Muscle of back (tissue), 11 donors: Measurements from ENCODE around the gene FILIP1. TPM values are rescaled to one million over a fixed set of nuclear protein-coding genes. Genes with fewer than 3 reads are reported as not detected.

Experiments
- DNase-seq, 3 donors: peaks; one replicate each; pipeline versions ENCODE4 v3.0.0 to v3.0.0-alpha.2; 2013
- polyA plus RNA-seq, 10 donors: library from polyadenylated mRNA; unstranded; fragments of 120-200 nt; gene quantifications; one replicate each; pipeline ENCODE4 v1.2.1, GENCODE V29; 2013; ENCODE audit not compliant: insufficient read length in 10 of 10

The FILIP1 gene
- polyA plus RNA-seq, 10 donors = 25.2 to 64.5 (median 47.6) TPM

DNA sequence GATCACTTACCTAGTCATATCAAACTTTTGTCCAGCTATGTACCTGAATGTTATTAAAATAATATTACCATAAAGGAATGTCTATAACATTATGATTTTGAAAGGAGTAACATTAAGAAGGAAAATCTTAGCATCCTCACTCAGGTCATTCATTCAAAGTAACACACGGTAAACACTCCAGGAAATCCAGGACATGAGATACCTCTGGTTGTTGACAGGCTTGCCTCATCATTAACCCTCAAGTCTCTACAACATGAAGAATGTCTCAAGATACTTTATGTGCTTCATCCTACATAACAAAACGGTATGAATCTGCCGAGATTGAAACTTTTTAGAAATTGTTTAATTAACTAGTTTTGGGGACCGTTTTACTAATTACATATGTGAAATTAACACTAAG lies 690 bp upstream of the FILIP1 start:
- DNase-seq = no peak

- DNase-seq = peak in 1 of 3 donors; percentile 56
Observed at GRCh38 chr6:75492386-75493153, 1.0 kb downstream of the FILIP1 start.

- DNase-seq = peak in 1 of 3 donors; percentile 45
Observed at GRCh38 chr6:75491291-75491690, 2.3 kb downstream of the FILIP1 start.

DNA sequence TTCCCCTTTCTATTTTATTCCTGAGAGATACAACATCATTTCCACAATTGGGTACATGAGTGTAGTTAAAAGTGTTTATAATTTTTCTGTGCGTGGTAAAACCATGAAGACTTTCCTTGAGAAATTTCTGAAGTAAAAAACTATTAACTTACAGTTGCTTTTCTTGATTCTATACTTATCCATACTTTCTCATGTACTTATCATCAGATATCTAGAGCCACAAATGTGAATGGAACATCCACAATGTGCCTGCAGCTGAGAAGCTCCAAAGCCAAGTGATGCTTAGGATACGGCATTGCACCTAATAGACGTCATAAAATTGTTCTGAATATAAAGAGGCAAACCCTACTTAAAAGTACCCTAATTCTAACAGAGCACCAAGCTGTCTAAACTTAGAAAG lies 2.9 kb downstream of the FILIP1 start:
- DNase-seq = peak in 1 of 3 donors; percentile 30

- peak in 1 of 3 donors; percentile 51 for DNase-seq
Observed at GRCh38 chr6:75489025-75489424, 4.6 kb downstream of the FILIP1 start.

DNA sequence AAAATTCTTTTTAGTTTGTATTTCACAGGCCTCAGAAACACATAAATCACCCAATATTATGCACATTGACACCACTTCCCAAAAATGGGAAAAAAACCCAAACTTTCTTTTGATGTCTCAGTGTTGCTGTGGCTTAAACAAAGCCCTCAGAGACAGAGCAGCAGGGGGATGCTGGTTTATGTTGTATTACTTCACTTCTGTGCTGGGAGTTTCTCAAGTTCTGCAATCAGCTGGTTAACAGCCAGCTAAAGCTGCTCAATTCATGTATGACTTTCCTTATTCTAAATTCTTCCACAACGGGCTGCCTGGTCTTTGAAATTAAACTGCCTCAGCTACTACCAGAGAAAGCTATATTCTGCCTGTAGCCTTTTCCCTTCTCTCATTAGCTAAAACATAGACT lies 5.6 kb downstream of the FILIP1 start:
- DNase-seq = peak in 1 of 3 donors; percentile 80

DNA sequence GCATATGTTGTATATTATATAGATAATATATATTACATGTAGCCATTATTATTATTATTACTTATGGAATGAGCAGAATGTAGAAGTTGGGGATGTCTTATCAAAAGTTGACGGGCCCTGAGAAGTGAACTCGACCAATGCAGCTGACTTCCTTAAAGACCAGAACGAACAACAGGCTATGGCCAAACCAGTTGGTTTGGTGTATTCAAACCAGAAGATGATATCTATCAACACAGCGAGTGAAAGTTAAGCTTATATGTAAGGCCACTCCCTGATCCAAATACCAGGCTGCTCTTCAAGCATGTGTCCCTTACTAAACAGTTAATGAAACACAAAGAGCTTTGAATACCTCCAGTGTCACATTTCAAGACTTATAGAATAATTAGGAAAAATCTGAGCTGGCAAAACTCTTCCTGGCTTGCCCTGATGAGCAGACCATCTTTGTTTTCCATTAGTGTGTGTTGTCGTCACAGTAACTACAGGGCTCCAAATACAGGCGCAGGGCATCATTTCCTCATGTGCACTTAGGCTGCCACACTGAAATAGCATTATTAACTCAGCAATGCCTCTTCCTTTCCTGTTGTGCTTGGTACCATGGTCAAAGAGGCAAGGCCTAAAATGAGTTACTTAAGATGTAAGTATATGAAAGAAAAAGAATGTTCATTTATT lies 6.6 kb downstream of the FILIP1 start:
- peak in 1 of 3 donors; percentile 38 for DNase-seq

DNA sequence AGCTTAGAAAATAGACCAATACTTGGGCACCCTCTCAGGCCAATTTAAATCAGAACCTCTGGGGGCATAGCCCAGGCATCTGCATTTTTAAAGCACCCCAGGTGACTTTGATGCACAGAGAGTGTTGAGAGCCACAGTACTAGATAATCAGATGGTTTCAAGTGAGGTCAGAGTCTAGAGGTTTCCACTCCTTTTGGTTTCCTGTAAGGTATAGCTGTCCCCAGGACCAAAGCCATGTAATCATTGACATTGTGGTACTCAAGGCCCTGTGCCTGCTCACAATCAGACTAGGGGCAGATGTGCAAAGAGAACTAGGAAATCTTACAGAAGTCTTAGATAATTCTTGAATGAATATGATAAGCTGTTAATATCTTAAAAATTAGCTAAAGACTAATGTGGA lies 9.1 kb downstream of the FILIP1 start:
- DNase-seq = no peak

DNA sequence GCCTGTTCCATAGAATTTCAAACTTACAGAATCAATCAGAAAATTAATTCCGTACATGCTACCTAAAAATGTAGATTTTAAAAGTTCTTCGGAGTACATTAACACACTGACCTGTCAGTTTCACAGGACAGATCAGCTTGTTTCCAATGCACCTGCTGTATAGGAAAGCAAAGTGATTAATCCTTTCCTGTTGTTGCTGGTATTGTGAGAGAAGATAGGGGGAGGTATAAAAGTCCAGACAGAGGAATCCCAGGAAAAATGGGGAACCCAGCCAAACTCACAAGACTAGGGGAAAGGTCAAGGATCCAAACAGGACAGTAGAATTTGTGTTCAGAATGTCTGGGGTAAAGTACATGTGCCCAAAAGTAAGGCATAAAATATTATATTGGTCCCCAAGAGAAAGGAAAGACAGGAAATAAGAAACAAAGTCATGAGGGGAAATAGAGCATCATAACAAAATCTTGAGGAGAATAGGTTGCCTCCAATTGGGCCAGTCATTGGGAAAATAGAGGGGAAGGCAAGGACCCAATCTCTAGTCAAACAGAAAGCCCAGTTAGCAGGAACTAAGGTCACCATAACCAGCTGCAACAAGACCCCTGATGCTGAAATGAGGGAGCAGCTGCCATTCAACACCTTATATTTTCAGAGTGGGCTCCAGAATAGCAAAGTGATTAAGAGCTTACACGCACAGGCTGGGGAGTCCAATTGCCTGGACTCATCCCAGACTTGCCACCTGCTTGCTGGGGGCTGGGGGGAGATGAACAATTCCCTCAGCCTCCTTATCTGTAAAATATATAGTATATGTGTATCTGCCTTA lies 10.3 kb downstream of the FILIP1 start:
- no peak for DNase-seq

DNA sequence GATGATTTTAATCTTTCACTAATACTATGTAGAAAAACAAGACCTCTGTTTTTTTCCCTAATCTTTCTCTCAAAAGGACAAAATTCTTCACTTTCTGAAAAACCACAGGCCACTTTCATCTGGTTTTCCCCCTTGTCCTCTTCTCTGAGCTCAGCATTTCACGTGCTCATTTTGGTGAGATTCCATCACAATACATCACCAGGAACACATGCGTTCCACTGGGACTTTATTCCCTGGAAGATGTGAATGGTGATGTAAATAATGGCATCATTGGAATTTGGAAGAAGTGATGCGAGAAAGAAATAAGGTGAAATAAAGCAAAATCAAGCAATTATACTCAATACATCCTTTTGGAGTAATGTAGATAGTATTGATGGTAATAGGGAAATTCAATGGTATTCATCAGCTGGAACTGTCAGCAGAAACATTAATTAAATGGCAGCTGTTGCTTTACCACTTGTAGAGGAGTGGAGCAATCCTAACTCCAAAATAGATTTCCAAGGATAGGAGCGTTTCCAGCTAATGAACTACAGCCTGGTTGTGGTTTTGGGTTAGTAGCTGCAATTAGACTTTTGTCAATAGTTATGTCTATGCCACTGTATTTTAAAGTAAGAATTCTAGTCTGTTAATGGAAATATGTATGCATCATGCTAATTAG lies 11.5 kb downstream of the FILIP1 start:
- peak; percentile 74 to 84 (median 75) for DNase-seq

- no peak for DNase-seq
Observed at GRCh38 chr6:75481394-75481793, 12.2 kb downstream of the FILIP1 start.

DNA sequence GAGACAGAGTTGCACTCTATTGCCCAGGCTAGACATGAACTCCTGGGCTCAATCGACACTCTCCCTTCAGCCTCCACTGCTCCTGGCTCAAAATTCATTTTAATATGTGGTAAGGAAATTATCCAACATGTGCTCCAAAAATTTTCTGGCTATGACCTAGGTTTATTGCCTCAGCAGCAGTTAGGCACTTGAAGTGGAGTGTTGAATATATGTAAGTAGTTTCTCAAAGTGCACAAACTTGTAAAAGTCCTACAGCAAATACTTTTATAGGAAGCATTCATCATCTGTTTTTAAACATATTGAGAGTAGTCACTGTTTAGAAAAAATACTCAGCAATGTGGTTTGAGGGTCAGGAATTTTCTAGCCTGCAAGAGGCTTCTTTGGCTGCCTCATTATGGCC lies 13.2 kb downstream of the FILIP1 start:
- no peak for DNase-seq

GRCh38 chr6:75479712-75480111 lies 13.9 kb downstream of the FILIP1 start:
- DNase-seq = no peak

DNA sequence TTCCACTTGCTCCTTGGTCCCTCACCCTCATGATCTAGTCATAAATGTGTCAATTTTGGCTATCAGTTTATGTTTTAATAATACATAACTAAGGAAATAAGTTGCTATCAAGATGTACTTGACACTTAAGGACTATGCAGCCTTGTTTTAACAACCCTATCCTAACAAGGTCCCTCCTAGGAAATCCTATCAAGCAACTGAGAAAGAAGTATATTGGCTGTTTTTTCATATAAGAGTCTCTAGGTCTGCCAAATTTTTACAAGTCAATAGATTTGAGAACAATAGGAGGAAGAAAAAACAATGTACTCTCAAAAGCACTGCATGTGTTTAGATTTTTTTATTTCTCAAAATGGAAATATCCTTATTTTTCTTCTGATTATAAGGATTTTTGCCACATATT lies 14.7 kb downstream of the FILIP1 start:
- DNase-seq = no peak

DNA sequence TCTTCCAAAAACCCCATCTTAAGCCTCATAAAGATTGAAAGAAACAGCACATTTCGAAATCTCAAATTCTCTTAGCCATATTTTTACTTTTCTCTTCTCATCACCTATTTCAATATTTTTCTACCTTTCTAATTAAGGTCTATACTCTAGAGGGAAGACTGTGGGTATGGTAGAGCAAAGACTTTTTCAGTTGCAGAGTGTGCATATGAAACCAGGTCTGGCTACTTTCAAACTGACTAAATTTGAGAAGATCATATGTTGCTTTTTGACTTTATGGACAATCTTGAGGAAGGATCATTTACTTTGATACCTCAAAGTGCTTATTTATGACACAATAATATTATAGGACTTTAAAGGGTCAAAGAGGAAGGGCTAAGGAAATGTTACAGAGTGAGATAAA lies 20.7 kb downstream of the FILIP1 start:
- DNase-seq = no peak

GRCh38 chr6:75467966-75468365 lies 25.6 kb downstream of the FILIP1 start:
- DNase-seq = no peak

DNA sequence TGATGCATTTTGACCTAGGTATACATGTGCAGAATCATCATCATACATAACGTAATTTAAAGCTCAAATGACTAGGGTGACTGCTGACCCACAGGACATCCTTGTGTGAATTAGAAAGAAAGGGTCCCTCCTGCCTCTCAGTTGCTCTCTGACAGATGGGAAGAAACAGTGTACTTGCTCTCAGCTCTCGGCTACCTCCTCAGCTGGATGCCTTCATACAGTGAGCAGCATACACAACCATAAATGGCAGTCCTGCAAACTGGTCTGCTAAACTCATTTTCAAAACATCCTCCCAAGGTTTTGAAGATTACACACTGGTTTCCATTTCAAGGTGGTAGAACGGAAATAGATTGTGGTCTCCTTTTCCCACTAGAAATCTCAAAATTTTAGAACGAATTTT lies 26.3 kb downstream of the FILIP1 start:
- DNase-seq = no peak

DNA sequence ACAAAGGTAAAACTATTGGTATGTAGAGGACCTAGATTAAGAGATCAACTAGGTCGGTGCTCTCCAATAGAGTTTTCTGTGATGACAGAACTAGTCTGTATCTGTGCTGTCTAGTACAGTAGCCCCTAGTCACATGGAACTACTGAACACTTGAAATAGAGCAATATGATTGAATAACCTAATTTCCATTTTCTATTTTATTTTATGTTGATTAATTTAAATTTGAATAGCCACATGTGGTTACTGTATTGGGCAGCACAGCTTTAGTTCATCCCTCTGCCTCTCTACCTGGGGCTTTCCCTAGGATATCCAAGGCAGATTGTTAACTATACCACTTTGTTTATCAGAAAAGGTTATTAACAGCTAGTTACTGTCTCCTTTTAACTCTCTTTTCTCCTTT lies 27.0 kb downstream of the FILIP1 start:
- DNase-seq = no peak

GRCh38 chr6:75463908-75464307 lies 29.7 kb downstream of the FILIP1 start:
- no peak for DNase-seq

DNA sequence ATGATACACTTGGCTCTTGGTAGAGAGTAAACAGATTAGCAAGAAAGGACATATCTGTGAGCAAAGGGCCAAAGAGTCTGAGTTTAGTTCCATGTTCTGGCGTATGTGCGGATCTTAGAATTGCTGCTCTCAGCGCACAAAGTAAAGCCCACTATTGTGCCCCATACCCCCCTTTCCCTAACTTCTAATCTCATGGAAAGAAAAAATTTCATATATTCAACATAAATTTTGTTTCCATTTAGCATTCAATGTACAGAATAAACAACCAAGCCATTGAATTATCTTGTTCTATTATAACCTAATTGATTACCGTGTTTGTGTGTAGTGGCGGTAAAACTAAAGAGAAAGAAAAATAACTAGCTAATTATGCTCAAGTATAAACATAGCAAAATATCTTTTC lies 30.5 kb downstream of the FILIP1 start:
- DNase-seq = no peak

DNA sequence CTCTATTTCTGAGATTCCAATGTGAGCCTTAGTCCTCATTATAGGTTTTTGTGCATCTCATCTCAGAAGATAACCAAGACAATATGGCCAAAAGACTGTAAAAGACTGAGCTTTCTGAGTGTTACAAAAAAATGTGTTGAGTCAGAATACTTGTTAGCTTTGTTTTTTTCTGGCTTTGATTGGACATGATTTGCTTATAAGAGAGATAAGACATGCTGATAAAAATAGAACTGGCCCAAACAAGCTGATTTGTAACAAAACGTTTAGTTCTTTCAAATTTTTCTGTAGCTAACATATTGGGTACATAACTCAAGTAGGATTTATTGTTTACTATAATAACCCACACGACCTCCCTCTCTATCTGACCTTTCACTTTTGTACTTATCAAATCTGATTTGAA lies 32.9 kb downstream of the FILIP1 start:
- no peak for DNase-seq

DNA sequence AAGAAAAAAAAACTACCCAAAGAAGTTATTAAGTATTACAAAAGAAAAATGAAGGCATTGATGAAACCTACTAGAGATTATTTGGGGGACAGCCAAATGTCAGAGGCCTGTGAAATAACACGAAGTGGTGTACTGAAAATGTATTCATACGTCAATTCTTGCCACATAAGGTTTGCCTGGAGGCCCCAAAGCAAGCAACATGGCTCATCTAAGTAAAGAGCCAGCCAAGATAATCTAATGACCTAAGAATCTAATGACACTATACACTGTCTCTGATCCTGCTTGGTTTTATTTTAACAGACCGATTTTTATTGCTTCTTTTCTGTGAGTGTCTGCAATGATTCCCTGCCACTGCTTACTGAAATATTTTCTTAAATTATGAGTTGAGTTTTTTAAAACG lies 34.7 kb downstream of the FILIP1 start:
- DNase-seq = peak in 1 of 3 donors; percentile 35
